ENCODE measurements around the gene FRA10AC1. TPM values are rescaled to one million over a fixed set of nuclear protein-coding genes. Genes with fewer than 3 reads are reported as not detected.

Gene FRA10AC1
- total and polyA plus RNA-seq, 10 donors = 9.9 to 99.5 (median 18.8) TPM

- WGBS, 5 donors = 77 to 92% (median 88%) methylated on average over 3 of the region's 3 CpGs
- no peaks in the 10 kb centered on the region for H3K36me3 ChIP-seq
- no peaks in the 10 kb centered on the region for H3K27me3 ChIP-seq (replicated peaks in 1 of 7)
- no peak overlapping the region for H3K27ac ChIP-seq
- H3K9me3 ChIP-seq = no peaks in the 10 kb centered on the region
- DNase-seq = no peak
- intact Hi-C loops (cut with DNase I; ENCODE audit: low total_unique reads) = no loop called here
- no peak for TF ChIP-seq POLR2AphosphoS5 (IDR thresholded peaks at IDR 0.05)
- no peak for TF ChIP-seq POLR2A (IDR thresholded peaks at IDR 0.05)
- no peak for TF ChIP-seq CTCF (IDR thresholded peaks at IDR 0.05 in 8 of 11, conservative IDR thresholded peaks at IDR 0.05 in 3 of 11)
- H3K4me3 ChIP-seq = no peak overlapping the region
- H3K4me1 ChIP-seq = peaks cover 0 to 14% (median 3%) of the 10 kb centered on the region in 6 donors
Measured at GRCh38 chr10:93741367-93741766, 39.0 kb upstream of the FRA10AC1 start.

DNA sequence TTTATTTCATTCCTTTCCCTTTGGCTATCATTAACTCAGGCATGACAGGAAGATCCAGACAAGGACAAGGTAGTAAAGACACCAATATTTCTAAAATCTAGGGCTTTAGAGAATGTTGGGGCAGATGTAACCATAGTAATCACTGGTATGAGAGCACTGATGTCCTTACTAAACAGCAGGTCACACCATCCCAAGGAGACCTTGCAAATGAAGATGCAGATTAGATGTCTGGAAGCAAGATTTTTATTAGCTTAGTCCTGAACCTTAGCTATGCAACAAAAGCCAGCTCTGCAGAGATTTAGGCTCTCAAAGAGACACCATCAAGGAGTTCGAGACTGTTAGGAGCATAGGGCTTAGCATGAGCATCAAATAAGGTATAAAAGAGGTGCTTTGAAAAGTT lies 23.6 kb upstream of the FRA10AC1 start:
- Histone ChIP-seq H3K36me3 (no peaks in the 10 kb centered on the region), H3K27me3 (replicated peaks in 1 of 7) (peaks cover 0 to 51% (median 5%) of the 10 kb centered on the region in 7 donors), H3K27ac (no peak overlapping the region), H3K4me3 (no peak overlapping the region), H3K4me1 (no peaks in the 10 kb centered on the region), H3K9me3 (no peaks in the 10 kb centered on the region)
- no peak for DNase-seq
- TF ChIP-seq CTCF (IDR thresholded peaks at IDR 0.05 in 8 of 11, conservative IDR thresholded peaks at IDR 0.05 in 3 of 11) (no peak), POLR2AphosphoS5 (IDR thresholded peaks at IDR 0.05) (no peak), POLR2A (IDR thresholded peaks at IDR 0.05) (no peak)
- 77 to 88% (median 83%) methylated on average over 1 of the region's 1 CpG for WGBS, 5 donors
- intact Hi-C loops (cut with DNase I; ENCODE audit: low total_unique reads) = no loop called here

- no peaks in the 10 kb centered on the region for H3K9me3 ChIP-seq
- no peak for DNase-seq
- H3K4me1 ChIP-seq = peaks cover 0 to 7% (median 0%) of the 10 kb centered on the region in 6 donors
- H3K4me3 ChIP-seq = no peak overlapping the region
- TF ChIP-seq POLR2A (IDR thresholded peaks at IDR 0.05) = no peak
- no peak overlapping the region for H3K27ac ChIP-seq
- intact Hi-C loops (cut with DNase I; ENCODE audit: low total_unique reads) = no loop called here
- no peaks in the 10 kb centered on the region for H3K36me3 ChIP-seq
- H3K27me3 ChIP-seq (replicated peaks in 1 of 7) = peaks cover 0 to 44% (median 0%) of the 10 kb centered on the region in 7 donors
- WGBS, 5 donors = 77 to 93% (median 83%) methylated on average over 2 of the region's 2 CpGs
Measured at GRCh38 chr10:93723153-93723552, 20.8 kb upstream of the FRA10AC1 start.

DNA sequence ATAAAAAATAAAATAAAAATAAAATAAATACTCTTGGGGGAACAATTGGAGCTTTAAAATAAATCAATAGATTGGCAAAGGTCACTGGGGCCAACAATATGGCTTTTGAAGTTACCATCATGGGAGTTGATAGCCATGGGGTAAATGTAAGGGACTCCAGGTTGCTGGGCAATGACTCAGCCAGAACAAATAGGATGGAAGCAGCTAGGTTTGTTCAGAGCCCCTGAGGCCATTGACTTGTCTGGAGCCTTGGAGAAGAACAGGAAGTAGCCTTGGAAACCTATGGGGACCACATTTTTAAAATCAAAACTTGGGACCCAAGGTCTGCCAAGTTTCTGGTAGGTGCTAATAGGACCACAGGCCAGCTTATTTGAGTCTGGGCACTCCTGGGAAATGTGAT lies 20.2 kb upstream of the FRA10AC1 start:
- peaks cover 0 to 40% (median 0%) of the 10 kb centered on the region in 7 donors for H3K27me3 ChIP-seq (replicated peaks in 1 of 7)
- no peaks in the 10 kb centered on the region for H3K9me3 ChIP-seq
- H3K27ac ChIP-seq = no peak overlapping the region
- intact Hi-C loops (cut with DNase I; ENCODE audit: low total_unique reads) = no loop called here
- H3K4me3 ChIP-seq = no peak overlapping the region
- peaks cover 0 to 7% (median 0%) of the 10 kb centered on the region in 6 donors for H3K4me1 ChIP-seq
- no peak for DNase-seq
- no peak for TF ChIP-seq POLR2AphosphoS5 (IDR thresholded peaks at IDR 0.05)
- no peaks in the 10 kb centered on the region for H3K36me3 ChIP-seq

DNA sequence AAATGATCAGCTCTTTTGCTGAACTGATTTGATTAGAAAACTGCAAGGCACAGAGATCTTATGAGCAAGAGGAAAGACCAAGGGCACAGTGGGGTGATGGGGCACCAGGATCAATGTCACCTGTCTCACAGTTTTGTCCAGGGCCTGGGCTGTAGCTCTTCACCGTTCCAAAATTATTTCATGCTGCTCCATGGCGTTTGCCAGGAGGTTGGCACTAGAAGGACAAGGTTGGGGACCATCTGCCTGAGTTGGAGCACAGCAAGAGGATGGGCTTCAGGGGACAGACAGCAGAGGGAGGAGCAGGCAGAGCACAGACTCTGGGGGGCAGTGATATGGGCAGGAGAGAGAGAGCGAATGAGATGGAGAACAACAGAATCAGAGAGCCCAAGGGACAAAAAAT lies 17.5 kb upstream of the FRA10AC1 start:
- Histone ChIP-seq H3K27ac (no peak overlapping the region), H3K4me1 (peaks cover 0 to 7% (median 0%) of the 10 kb centered on the region in 6 donors), H3K36me3 (no peaks in the 10 kb centered on the region), H3K9me3 (no peaks in the 10 kb centered on the region), H3K4me3 (no peak overlapping the region), H3K27me3 (replicated peaks in 1 of 7) (peaks cover 0 to 27% (median 0%) of the 10 kb centered on the region in 7 donors)
- no peak for TF ChIP-seq CTCF (IDR thresholded peaks at IDR 0.05 in 8 of 11, conservative IDR thresholded peaks at IDR 0.05 in 3 of 11)
- no peak for TF ChIP-seq POLR2A (IDR thresholded peaks at IDR 0.05)
- no peak for TF ChIP-seq POLR2AphosphoS5 (IDR thresholded peaks at IDR 0.05)
- 72 to 90% (median 80%) methylated on average over 3 of the region's 3 CpGs for WGBS, 5 donors
- no peak for DNase-seq
- intact Hi-C loops (cut with DNase I; ENCODE audit: low total_unique reads) = no loop called here
